Measurements from ENCODE around the gene SELENOM.
A peak's percentile ranks its signal among the peaks of the same experiment; 100 is the strongest.
"Not testable (repeated sequence)": the region's sequence is repeated elsewhere in the genome, so short reads cannot be mapped to it uniquely, and the experiment has no call there.

SELENOM gene

GRCh38 chr22:31090217-31091085, 16.9 kb downstream of the SELENOM start:
- no peak for DNase-seq (ENCODE audit: low read depth)

GRCh38 chr22:31089160-31090100, 17.9 kb downstream of the SELENOM start:
- DNase-seq (ENCODE audit: low read depth) = no peak

- DNase-seq (ENCODE audit: low read depth) = no peak
Observed at GRCh38 chr22:31088233-31088986, 19.0 kb downstream of the SELENOM start.

- DNase-seq (ENCODE audit: low read depth) = no peak
Observed at GRCh38 chr22:31087744-31088215, 19.6 kb downstream of the SELENOM start.

- DNase-seq (ENCODE audit: low read depth) = no peak
Observed at GRCh38 chr22:31086703-31087330, 20.6 kb downstream of the SELENOM start.

GRCh38 chr22:31085928-31086327, 21.4 kb downstream of the SELENOM start:
- DNase-seq (ENCODE audit: low read depth) = no peak

- no peak for DNase-seq (ENCODE audit: low read depth)
Observed at GRCh38 chr22:31085493-31085824, 21.9 kb downstream of the SELENOM start.

GRCh38 chr22:31084811-31085492, 22.4 kb downstream of the SELENOM start:
- DNase-seq (ENCODE audit: low read depth) = peak; percentile 82

- DNase-seq (ENCODE audit: low read depth) = no peak
Observed at GRCh38 chr22:31083923-31084810, 23.2 kb downstream of the SELENOM start.

GRCh38 chr22:31083377-31083768, 24.0 kb downstream of the SELENOM start:
- no peak for DNase-seq (ENCODE audit: low read depth)

GRCh38 chr22:31082606-31083376, 24.6 kb downstream of the SELENOM start:
- DNase-seq (ENCODE audit: low read depth) = peak; percentile 42

- no peak for DNase-seq (ENCODE audit: low read depth)
Observed at GRCh38 chr22:31081963-31082605, 25.3 kb downstream of the SELENOM start.

GRCh38 chr22:31080848-31081649, 26.3 kb downstream of the SELENOM start, which contains the start of gene SMTN:
Gene SMTN, plus strand, starts transcription at chr22:31081318. Its CDS starts 1,941 bp downstream, at chr22:31083259.
- peak; percentile 88 for DNase-seq (ENCODE audit: low read depth)

- no peak for DNase-seq (ENCODE audit: low read depth)
Observed at GRCh38 chr22:31080164-31080847, 27.1 kb downstream of the SELENOM start.

GRCh38 chr22:31079095-31079642, 28.2 kb downstream of the SELENOM start:
- DNase-seq (ENCODE audit: low read depth) = no peak

GRCh38 chr22:31078389-31078788, 29.0 kb downstream of the SELENOM start:
- DNase-seq (ENCODE audit: low read depth) = not testable (repeated sequence)

GRCh38 chr22:31077681-31078080, 29.7 kb downstream of the SELENOM start:
- no peak for DNase-seq (ENCODE audit: low read depth)

Measured in activated T-cell treated with anti-CD3 and anti-CD28 coated beads for 1 hour (primary cell).